ENCODE data around the gene NUDT16L1. TPM values are rescaled to one million over a fixed set of nuclear protein-coding genes. Genes with fewer than 3 reads are reported as not detected.

Gene NUDT16L1
- total RNA-seq, 1 donor from 2014 or later = 36.5 TPM

DNA sequence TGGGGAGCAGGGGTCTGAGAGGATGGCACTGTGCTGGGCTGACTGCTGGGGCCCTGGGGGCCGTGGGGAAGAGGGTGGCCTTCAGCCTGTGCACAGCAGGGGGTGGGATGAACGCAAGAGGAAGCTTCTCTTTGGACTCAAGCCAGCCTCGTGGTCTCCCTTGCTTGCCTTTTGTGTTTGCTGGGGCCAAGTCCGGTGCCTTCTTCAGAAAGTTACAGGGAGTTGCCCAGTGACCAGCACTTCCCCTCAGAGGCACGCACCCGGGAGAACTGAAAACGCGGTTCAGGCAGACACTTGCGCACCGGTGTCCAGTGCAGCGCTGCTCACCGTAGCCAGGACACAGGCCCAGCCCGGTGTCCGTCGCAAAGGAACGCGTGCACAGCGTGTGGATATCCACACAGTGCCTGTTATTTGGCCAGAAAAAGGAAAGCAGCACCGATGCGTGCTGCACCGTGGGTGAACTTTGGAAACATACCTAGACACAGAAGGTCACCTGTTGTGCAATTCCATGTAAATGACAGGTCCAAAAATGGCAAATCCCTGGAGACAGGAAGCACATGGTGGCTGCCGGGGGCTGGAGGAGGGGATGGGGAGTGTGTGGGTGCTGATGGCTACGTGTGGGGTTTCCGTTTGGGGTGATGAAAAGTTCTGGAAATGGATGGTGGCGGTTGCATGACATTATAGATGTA lies 29.4 kb upstream of the NUDT16L1 start:
- DNase-seq (ENCODE audit: extremely low read depth, low read depth, low spot score) = no peak

DNA sequence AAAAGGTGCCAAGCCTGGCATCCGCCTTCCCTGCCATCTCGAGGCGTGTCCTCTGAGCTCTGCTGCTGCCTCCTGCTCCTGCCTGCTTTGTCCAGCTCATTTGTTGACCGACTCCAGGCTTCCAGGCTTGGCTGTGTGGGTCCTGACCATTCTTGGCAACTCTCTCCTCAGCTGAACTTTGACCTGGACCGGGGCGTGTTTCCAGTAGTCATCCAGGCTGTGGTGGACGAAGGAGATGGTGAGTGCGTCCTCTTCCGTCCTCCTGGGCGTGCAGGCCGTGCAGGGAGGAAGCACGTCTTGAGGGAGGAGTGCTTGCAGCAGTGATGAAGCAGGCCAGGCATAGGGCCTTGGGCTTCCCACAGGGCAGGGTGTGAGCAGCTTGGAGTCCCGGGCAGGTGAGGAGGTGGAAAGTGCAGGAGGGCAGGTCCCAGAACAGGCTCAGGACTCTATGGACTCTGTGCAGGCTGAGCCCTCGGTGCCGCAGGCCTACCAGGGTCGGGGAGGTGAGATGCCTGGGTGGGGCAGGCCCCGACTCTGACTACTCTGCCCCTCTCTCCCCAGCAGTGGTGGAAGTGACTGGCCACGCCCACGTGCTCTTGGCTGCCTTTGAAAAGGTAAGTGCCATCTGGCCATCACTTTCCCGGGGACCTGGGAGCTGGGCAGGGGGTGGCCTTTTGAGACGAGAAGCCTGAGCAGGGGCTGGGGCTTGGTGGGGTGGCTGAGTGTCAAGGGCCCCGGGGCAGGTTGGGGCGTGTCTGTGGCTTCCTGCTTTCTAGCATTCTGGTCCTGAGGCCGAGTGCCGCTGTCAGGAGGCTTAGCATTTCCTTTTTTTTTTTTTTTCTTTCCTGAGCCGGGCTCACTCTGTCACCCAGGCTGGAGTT lies 28.6 kb upstream of the NUDT16L1 start:
- DNase-seq (ENCODE audit: extremely low read depth, low read depth, low spot score) = no peak

DNA sequence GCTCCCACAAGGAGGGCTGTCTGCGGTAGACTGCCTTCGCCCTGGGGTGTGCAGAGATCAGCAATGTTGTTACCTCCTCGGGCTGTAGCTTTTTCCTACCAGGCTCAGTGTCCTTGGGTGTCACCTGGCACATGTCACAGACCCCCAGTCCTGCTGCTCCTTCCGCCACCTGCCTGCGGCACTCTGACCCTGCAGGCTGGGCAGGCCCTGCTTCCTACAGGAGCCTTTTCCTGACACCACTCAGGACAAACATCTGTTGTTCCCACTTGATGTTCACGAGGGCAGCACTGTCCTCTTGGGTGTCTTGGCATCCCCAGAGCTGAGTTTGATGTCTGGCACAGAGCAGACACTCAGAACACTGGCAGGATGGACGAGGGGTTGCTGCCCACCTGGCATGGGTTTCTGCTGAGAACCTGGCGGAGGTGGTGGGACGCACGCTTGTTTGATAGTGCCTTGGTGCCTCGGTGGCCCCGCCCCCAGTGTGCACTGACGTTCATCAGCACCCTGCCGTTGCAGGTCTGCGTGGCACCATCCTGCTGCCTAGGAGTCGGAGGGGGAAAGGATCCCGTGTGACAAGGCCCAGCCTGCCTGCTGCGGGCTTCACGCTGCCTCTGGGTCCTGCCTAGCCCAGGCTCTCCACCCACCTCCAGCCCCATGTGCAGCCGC lies 26.7 kb upstream of the NUDT16L1 start:
- DNase-seq (ENCODE audit: extremely low read depth, low read depth, low spot score) = no peak

DNA sequence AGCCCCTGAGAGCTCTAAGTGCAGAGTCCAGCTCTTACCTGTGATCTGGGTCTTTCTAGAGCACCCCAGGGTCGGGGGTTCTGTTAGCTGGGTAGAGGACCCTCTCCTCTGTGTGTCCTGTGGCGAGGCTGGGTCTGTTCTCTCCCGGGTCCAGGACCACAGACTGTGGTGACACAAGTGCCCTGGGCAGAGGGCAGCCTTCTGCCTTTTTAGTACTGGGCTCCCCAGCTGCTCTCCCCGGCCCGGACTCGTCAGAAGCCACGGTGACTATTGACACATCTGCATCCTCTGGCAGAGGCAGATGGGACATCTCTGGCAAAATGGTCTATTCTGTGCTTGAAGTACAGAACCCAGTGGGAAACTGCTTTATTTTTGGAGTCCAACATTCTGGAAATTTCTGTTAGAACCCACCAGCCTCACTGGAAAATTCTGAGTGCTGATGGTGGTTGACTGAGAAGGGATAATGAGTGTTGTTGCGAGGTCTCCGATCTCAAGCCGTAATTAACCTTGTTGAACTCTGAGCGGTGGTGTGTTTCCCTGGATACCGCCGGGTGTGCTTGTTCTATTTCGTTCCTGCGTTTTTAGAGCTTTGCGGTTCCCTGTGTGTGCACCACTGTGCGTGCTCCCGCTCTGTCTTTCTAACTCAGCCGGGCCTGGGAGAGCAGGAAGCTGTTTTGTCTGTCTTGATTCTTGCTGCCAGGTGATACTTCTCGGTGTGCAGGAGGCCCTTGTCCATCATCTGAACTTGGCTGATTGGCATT lies 26.0 kb upstream of the NUDT16L1 start:
- no peak for DNase-seq (ENCODE audit: extremely low read depth, low read depth, low spot score)

DNA sequence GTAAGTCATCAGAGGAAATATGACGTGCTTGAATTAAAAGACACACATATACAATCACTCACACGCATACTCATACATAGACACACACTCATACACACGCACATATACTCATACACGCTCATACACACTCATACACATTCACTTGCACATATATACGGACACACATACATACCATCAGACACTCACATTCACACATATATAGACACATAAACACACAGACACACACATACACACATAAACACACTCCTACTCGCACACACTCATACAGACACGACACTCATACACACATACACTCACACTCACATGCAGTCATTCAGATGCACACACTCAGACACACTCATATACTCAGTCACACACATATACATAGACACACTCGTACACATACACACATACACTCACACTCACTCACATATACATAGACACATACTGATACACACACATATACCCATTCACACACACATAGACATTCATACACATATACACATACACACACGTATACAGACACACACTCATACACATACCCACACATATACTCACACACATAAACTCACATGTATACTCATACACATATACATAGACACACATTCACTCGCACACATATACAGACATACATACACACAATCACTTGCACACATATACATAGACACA lies 24.9 kb upstream of the NUDT16L1 start:
- no peak for DNase-seq (ENCODE audit: extremely low read depth, low read depth, low spot score)

DNA sequence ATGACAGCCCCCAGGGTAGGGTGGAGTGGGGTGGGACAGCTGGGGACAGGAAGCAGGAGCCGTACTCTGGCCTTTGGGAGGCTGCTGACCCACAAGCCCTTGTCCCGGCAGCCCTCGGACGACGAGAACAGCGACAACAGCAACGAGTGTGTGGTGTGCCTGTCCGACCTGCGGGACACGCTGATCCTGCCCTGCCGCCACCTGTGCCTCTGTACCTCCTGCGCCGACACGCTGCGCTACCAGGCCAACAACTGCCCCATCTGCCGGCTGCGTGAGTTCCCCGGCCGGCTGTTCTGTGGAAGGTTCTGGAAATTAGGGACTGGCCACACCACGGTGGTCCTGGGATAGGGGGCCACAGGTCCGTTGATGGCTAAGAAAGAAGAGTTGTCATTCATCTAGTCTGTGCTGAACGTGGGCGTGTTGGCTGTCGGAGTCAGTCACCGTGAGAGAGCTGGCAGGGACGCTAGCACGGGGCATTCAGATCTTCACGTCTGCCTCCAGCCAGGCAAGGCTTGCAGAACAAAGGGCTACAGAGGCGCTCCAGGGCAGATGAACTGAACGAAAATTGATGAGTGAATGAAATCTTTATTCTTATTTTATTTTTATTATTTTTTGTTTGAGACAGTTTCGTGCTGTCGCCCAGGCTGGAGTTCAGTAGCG lies 19.8 kb upstream of the NUDT16L1 start:
- no peak for DNase-seq (ENCODE audit: extremely low read depth, low read depth, low spot score)

DNA sequence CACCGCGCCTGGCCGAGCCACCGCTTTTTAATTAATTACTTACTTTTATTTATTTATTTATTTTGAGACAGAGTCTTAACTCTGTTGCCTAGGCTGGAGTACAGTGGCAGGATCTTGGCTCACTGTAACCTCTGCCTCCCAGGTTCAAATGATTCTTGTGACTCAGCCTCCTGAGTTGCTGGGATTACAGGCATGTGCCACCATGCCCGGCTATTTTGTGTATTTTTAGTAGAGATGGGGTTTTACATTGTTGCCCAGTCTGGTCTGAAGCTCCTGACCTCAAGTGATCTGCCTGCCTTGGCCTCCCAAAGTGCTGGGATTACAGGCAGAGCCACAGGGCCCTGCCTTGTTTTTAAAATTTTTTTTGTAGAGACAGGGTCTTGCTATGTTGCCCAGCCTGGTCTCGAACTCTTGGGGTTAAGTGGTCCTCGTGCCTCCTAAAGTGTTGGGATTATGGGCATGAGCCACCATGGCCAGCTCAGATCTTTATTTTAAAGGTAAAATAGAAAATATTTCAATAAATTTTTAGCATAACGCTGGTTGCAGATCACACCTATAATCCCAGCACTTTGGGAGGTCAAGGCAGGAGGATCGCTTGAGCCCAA lies 18.3 kb upstream of the NUDT16L1 start:
- no peak for DNase-seq (ENCODE audit: extremely low read depth, low read depth, low spot score)

DNA sequence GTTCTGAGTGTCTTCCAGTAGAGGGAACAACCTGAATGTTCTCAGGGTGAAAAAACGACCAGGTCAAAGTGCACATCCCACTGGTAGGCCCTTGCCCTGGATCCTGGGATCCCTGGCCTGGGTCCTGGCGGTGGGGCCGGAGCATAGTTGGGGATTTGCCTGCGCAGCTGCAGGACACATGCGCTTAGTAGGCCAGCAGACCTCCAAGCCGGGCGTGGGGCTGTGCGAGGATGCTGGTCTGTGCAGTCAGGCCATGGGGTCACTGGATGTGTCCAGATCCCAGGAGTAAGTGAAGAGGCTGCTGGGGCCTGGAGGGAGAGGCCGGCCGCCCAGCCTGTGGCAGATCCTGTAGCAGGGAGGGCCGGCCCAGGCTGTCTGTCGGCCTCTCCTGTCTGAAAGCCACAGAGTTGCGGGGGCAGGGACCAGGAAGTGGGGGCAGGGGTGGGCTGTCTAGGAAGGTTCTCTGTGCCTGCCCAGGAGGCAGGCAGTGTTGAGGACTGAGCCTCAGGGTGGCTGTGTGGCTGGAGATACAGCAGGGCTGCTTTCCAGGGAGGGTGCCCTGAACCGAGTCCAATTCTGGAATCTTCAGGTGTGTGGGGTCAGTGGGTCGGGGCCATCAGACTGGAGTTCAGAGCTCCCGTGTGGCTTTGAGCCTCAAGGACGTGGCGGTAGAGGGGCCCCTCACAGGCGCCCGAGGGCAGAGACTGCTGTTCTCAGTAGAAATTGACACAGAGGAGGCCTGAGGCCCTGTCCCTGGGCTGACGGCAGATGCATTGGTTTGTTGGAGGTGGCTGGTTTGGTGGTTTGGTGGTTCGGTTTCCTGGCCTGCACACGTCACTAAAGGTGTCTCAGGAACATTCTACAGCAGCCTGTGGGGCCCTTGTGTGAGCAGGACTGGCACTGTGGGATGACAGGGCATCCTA lies 17.2 kb upstream of the NUDT16L1 start:
- no peak for DNase-seq (ENCODE audit: extremely low read depth, low read depth, low spot score)

DNA sequence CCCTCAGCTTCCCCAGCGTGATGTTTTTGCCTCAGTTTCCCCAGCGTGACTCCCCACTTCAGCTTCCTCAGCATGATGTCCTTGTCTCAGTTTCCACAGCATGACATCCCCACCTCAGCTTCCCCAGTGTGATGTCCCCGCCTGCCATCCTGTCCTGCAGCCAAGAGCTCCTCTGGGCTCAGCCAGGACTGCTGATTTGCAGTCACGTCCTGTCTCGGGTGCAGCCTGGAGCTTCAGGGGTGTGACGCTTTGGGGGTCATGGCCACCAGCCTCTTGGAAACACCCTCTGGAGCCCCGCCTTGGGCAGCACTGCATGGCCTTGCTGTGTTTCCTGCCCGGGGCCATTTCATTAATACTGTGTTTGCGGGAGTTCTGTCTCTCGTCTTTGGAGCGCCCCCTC lies 16.5 kb upstream of the NUDT16L1 start:
- no peak for DNase-seq (ENCODE audit: extremely low read depth, low read depth, low spot score)

DNA sequence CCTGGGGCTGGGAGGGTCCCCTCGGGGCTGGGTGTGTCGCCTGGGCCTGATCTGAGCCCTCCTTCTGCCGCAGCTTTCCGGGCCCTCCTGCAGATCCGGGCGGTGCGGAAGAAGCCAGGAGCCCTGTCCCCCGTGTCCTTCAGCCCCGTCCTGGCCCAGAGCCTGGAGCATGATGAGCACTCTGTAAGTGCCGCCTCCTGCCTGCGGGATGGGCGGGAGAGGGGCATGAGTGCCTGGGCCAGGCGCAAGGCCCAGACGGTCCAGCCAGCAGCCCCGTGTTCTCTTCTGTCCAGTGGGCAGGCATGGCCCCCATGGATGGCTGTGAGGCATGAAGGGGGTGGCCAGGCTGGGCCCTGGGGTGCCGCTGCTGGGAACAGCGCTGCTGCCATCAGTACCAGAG lies 16.0 kb upstream of the NUDT16L1 start:
- DNase-seq (ENCODE audit: extremely low read depth, low read depth, low spot score) = no peak

DNA sequence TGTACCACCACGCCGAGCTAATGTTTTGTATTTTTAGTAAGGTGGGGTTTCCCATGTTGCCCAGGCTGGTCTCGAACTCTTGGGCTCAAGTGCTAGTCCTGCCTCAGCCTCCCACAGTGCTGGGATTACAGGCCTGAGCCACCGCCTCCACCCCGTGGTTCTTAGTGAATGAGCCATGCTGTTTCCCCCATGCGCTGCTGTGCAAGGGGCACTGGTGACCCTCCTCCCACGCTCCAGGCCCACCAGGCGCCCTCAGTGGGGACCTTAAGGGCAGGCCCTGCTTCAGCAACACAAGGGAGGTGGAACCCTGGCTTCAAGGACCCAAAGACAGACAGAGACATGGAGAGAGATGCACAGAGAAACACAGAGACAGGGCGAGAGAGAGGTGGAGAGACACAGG lies 15.4 kb upstream of the NUDT16L1 start:
- no peak for DNase-seq (ENCODE audit: extremely low read depth, low read depth, low spot score)

DNA sequence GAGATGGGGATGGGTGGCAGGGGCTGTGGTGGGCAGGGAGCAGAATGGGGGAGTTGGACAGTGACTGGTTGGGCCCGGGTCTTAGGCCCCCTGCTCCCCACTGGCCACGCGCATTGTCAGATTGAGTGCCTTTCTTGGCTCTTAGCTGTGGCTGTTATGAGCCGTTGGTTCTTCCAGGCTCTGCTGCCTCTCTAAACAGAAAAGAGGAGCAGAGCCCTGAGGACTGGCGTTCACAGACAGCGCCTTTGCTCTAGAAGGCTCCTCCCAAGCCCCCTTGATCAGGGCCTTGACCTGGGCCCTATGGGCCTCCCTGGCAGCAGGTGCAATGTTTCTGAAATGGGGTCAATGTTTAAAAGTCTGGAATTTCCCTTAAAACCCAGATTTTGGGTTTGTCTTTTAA lies 14.8 kb upstream of the NUDT16L1 start:
- no peak for DNase-seq (ENCODE audit: extremely low read depth, low read depth, low spot score)

DNA sequence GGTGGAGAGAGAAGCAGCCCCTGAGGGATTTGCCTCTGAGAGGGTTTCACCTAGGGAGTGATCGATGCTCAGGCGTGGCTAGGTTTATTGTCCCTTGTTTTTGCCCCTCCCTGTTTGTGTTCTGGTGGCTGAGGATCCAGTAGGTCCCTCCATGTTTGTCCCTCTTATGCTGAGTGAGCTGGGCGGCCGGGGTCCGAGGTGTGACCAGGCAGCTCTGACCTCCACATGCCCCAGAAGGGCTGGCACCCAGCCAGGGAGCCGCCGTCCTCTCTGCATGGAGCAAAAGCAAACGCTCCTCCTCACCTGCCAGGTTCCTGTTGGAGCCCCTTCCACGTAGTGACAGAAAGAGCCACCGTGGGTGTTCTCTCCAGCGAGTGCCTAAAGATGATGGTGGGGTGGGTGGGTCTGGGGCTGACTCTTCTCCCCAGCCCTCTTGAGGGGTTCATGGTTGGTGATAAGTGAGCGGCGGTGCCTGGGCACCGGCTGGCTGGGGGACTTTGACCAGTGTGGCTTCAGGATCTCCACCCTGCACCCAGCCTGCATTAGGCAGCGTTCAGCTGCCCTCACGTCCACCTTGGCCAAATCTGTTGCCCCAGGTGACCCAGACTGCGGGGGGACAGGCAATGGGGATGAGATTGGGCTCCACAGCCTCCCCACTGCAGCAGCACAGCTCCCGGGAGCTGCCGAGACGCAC lies 14.1 kb upstream of the NUDT16L1 start:
- no peak for DNase-seq (ENCODE audit: extremely low read depth, low read depth, low spot score)

DNA sequence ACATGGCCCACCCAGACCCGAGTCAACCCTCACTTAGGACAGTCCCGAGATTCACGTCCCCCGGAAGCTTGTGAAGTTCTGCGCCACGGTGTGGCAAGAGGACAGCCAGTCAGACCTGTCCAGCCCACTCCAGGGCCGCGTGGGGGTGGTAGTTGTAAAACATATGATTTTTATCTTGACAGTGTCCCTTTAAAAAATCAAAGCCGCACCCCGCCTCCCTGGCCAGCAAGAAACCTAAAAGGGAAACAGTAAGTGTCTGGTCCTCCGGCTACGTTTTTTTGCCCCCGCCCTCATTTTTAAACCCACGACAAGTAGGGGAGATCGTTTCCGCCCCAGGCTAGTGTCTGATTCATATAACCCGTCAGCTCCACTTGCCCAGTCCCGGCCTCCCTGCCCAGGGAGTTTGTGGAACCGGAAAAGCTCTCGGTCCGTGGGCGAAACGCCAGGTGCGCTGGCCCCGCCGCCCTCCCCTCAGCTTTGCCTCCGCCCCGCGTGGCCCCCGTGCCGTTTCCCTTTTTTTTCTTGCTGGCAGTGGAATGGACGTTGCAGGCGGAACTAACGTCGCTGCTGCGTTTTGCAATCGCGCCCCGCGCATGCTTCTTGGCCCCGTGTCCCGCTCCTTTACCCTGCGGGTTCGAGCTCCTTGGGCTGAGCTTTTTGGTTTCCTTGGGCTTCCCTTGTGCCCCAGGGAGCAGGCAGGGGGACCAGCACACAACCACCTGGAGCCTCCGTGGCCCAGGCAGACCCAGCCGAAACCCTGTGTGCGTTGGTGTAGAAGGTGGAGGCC lies 13.3 kb upstream of the NUDT16L1 start:
- DNase-seq (ENCODE audit: extremely low read depth, low read depth, low spot score) = no peak

DNA sequence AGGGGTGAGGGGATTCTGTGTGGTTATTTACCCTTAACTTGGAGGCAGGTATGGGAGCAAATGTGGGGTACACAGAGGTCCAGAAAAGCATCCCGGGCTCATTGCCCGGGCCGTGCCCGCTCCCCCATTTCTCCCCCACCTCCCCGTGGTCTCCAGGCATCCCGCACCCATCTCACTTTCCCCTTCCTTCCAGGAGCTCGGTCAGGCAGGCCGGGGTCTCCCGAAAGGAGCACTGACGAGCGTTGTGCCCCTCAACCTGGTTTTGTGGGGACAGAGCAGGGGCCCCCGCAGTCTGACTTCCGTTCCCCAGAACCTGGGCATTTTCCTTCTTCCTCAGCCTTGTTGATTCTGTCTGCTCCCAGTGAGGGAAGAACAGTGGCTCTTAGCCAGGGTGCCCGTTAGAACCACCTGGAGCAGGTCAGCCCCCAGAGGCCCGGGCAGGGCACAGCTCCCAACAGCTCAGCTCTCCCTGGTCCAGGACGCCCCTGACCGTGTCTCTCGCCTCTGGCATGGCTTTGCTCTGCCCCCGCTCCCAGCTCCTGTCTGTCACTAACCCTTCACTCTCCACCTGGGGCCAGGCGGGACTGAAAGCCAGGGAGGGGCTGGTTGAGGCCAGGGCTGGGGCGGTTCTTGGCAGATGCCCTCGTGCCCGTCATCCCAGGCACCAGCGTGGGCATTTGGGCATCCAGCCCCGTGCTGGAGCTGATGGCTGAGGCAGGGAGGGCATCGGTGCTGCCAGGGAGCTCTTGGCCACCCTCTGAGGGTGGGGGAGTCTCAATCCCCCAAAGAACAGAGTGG lies 12.5 kb upstream of the NUDT16L1 start:
- DNase-seq (ENCODE audit: extremely low read depth, low read depth, low spot score) = no peak

DNA sequence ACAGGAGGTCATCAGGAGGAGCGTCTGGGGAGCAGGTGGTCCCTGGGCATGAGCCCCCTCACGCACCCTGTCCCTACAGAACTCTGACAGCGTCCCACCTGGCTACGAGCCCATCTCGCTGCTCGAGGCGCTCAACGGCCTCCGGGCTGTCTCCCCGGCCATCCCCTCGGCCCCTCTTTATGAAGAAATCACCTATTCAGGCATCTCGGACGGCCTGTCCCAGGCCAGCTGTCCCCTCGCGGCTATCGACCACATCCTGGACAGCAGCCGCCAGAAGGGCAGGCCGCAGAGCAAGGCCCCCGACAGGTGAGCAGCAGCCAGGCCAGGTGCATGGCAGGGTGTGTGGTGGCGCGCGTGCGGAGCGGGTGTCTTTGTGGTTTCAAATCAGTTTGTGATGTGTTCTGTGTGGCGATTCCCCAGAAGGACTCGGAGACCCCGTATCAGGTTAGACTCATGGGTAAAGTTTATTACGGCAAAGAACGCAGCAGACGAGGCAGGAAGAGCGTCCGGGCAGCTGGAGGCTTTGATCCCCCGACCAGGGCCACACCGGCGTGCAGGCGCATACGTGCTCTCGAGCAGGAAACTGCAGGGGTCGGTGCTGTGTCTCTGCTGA lies 11.8 kb upstream of the NUDT16L1 start:
- DNase-seq (ENCODE audit: extremely low read depth, low read depth, low spot score) = no peak

Measured in glomerular endothelial cell (primary cell).